Thyroid gland (tissue), 4 donors: ENCODE results near the gene RTBDN. TPM values are rescaled to one million over a fixed set of nuclear protein-coding genes. Genes with fewer than 3 reads are reported as not detected.

Source experiments
- DNase-seq, 2 donors: peaks; one replicate each; pipeline ENCODE4 v3.0.0-alpha.2; 2019
- H3K27ac ChIP-seq, 3 donors: fragments of 200-600 bp; sonication (generic); 1 replicate in 2 of 3; 2 replicates in 1 of 3; pipeline ENCODE4 v1.5.1; 2016 to 2019; ENCODE audit warnings: mild to moderate bottlenecking in 1 of 3, moderate library complexity in 1 of 3
- H3K27me3 ChIP-seq: fragments of 200-600 bp; sonication (generic); one replicate; pipeline ENCODE4 v1.5.1; 2019
- H3K36me3 ChIP-seq, 2 donors: fragments of 200-600 bp; sonication (generic); one replicate each; pipeline ENCODE4 v1.5.1; 2016 to 2019
- H3K4me1 ChIP-seq, 2 donors: fragments of 200-600 bp; sonication (generic); one replicate each; pipeline ENCODE4 v1.5.1; 2017 to 2019
- H3K4me3 ChIP-seq, 3 donors: fragments of 200-600 bp; sonication (generic); replicated peaks in 1 of 3; 1 replicate in 2 of 3; 2 replicates in 1 of 3; pipeline ENCODE4 v1.5.1; 2016; ENCODE audit warnings: mild to moderate bottlenecking in 1 of 3
- H3K9me3 ChIP-seq: fragments of 200-600 bp; sonication (generic); one replicate; pipeline ENCODE4 v1.5.1; 2017
- POLR2A ChIP-seq, 2 donors: fragments of 450-650 bp; IDR thresholded peaks; one replicate each; pipeline ENCODE4 v1.6.1; 2017; ENCODE audit warnings: antibody characterized with exemption in 2 of 2, mild to moderate bottlenecking in 2 of 2, moderate library complexity in 1 of 2
- WGBS, 2 donors: methylation state at CpG; one replicate each; pipeline ENCODE4 v1.1.5; 2017; 5-methylcytosine and 5-hydroxymethylcytosine counted together
- intact Hi-C: fragments of 100-400 bp; cut with DNase I; formaldehyde crosslinking; loops from one replicate; pipeline ENCODE4 v1.15.1; 2023
- total RNA-seq, 4 donors: library from RNA; depleted of rRNA; stranded (reverse); fragments of >200 nt; gene quantifications; one replicate each; pipeline ENCODE4 v1.2.3, GENCODE V29; 2016
- TF ChIP-seq, protein P1 (sequence below), 6 experiments: fragments of 200-600 bp in 3 of 6; fragments of 450-650 bp in 3 of 6; sonication (generic) in 3 of 6; IDR thresholded peaks; one replicate each; pipeline ENCODE4 v1.5.1; 2016 to 2019; ENCODE audit warnings: antibody characterized with exemption in 6 of 6, mild to moderate bottlenecking in 2 of 6, inconsistent platforms in 1 of 6, moderate library complexity in 1 of 6

The RTBDN gene
- total RNA-seq, 4 donors from 2014 or later: not detected

GRCh38 chr19:12875086-12875485 lies 40.7 kb upstream of the RTBDN start:
- no peak for DNase-seq
- H3K27ac ChIP-seq: no peak overlapping the region
- intact Hi-C loops: no loop called here
- no peaks in the 10 kb centered on the region for H3K27me3 ChIP-seq
- 95 to 96% methylated on average over 6 of the region's 6 CpGs for WGBS, 2 donors
- H3K4me3 ChIP-seq: no peak overlapping the region
- H3K9me3 ChIP-seq: no peaks in the 10 kb centered on the region
- peaks cover 0 to 1% of the 10 kb centered on the region in 2 donors for H3K4me1 ChIP-seq
- no peak for TF ChIP-seq POLR2A (IDR thresholded peaks at IDR 0.05)
- TF ChIP-seq, protein P1, sequence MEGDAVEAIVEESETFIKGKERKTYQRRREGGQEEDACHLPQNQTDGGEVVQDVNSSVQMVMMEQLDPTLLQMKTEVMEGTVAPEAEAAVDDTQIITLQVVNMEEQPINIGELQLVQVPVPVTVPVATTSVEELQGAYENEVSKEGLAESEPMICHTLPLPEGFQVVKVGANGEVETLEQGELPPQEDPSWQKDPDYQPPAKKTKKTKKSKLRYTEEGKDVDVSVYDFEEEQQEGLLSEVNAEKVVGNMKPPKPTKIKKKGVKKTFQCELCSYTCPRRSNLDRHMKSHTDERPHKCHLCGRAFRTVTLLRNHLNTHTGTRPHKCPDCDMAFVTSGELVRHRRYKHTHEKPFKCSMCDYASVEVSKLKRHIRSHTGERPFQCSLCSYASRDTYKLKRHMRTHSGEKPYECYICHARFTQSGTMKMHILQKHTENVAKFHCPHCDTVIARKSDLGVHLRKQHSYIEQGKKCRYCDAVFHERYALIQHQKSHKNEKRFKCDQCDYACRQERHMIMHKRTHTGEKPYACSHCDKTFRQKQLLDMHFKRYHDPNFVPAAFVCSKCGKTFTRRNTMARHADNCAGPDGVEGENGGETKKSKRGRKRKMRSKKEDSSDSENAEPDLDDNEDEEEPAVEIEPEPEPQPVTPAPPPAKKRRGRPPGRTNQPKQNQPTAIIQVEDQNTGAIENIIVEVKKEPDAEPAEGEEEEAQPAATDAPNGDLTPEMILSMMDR (IDR thresholded peaks at IDR 0.05): no peak
- H3K36me3 ChIP-seq: peaks cover 8 to 9% of the 10 kb centered on the region in 2 donors

GRCh38 chr19:12873891-12874745 lies 39.7 kb upstream of the RTBDN start:
- no peak for DNase-seq
- intact Hi-C loops: no loop called here
- Histone ChIP-seq H3K36me3 (peaks cover 8 to 9% of the 10 kb centered on the region in 2 donors), H3K4me1 (no peaks in the 10 kb centered on the region), H3K27ac (no peak overlapping the region), H3K9me3 (no peaks in the 10 kb centered on the region), H3K27me3 (no peaks in the 10 kb centered on the region), H3K4me3 (no peak overlapping the region)
- WGBS, 2 donors: 89 to 96% methylated on average over 29 to 41 of the region's 86 CpGs
- no peak for TF ChIP-seq POLR2A (IDR thresholded peaks at IDR 0.05)

DNA sequence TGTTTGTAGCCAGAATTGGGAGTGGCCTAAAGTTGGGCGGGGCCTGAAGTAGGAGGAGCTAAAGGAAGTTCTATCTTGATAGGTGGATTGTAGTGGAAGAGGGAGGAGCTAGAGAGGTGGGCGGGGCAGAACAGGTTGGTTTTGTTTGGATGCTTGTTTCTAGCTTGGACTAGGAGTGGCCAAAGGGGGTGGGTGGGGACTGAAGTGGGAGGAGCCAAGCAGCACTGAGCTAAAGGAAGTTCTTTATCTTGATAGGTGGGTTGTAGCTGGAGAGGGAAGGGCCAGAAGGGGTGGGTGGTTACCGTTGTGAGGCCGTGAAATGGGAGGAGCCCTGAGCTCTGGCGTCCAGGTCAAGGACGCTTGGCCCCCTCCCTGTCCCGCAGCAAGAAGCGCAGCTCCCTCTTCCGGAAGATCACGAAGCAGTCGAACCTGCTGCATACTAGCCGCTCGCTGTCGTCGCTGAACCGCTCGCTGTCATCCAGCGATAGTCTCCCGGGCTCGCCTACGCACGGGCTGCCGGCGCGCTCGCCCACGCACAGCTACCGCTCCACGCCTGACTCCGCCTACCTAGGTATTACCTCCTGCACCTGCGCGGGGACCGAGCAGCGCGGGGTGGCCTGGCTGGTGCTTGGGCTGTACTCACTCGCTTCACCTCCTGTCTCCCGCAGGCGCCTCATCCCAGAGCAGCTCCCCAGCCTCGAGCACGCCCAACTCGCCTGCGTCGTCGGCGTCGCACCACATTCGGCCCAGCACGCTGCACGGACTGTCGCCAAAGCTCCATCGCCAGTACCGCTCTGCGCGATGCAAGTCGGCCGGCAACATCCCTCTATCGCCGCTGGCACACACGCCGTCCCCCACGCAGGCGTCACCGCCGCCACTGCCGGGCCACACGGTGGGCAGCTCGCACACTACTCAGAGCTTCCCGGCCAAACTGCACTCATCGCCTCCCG lies 38.8 kb upstream of the RTBDN start:
- no peaks in the 10 kb centered on the region for H3K27me3 ChIP-seq
- no peaks in the 10 kb centered on the region for H3K9me3 ChIP-seq
- DNase-seq: peak; percentile 46 to 60
- H3K4me3 ChIP-seq: no peak overlapping the region
- H3K36me3 ChIP-seq: peaks cover 6% of the 10 kb centered on the region in 2 donors
- H3K27ac ChIP-seq: no peak overlapping the region
- intact Hi-C loops: no loop called here
- no peaks in the 10 kb centered on the region for H3K4me1 ChIP-seq
- TF ChIP-seq POLR2A (IDR thresholded peaks at IDR 0.05): peak in 1 of 2 donors; percentile 13
- TF ChIP-seq, protein P1 (IDR thresholded peaks at IDR 0.05): no peak
- 52 to 70% methylated on average over 54 to 68 of the region's 70 CpGs for WGBS, 2 donors

- Histone ChIP-seq H3K4me3 (no peak overlapping the region), H3K4me1 (peaks cover 0 to 6% of the 10 kb centered on the region in 2 donors), H3K9me3 (no peaks in the 10 kb centered on the region), H3K36me3 (no peaks in the 10 kb centered on the region), H3K27me3 (no peaks in the 10 kb centered on the region), H3K27ac (no peak overlapping the region)
- intact Hi-C loops: no loop called here
- DNase-seq: no peak
- 87 to 90% methylated on average over 5 of the region's 5 CpGs for WGBS, 2 donors
- no peak for TF ChIP-seq POLR2A (IDR thresholded peaks at IDR 0.05)
- TF ChIP-seq, protein P1 (IDR thresholded peaks at IDR 0.05): no peak
Measured at GRCh38 chr19:12872255-12872654, 37.9 kb upstream of the RTBDN start.

- H3K4me1 ChIP-seq: peaks cover 0 to 7% of the 10 kb centered on the region in 2 donors
- WGBS, 2 donors: 89 to 92% methylated on average over 3 of the region's 3 CpGs
- no peak for TF ChIP-seq POLR2A (IDR thresholded peaks at IDR 0.05)
- TF ChIP-seq, protein P1 (IDR thresholded peaks at IDR 0.05): no peak
- no peaks in the 10 kb centered on the region for H3K27me3 ChIP-seq
- H3K4me3 ChIP-seq: no peak overlapping the region
- H3K9me3 ChIP-seq: no peaks in the 10 kb centered on the region
- no peak for DNase-seq
- no peak overlapping the region for H3K27ac ChIP-seq
- intact Hi-C loops: no loop called here
- H3K36me3 ChIP-seq: no peaks in the 10 kb centered on the region
Measured at GRCh38 chr19:12871681-12872080, 37.3 kb upstream of the RTBDN start.
